Measurements from ENCODE around the gene ABCG1.
"Not testable (repeated sequence)": the region's sequence is repeated elsewhere in the genome, so short reads cannot be mapped to it uniquely, and the experiment has no call there.

The ABCG1 gene

GRCh38 chr21:42289926-42290325 is 71.0 kb downstream of the ABCG1 start:
- no peak for DNase-seq (ENCODE audit: low read depth, low spot score)

GRCh38 chr21:42290505-42290904 is 71.6 kb downstream of the ABCG1 start:
- no peak for DNase-seq (ENCODE audit: low read depth, low spot score)

- no peak for DNase-seq (ENCODE audit: low read depth, low spot score)
Measured at GRCh38 chr21:42291003-42291750, 72.2 kb downstream of the ABCG1 start.

GRCh38 chr21:42291751-42292562 is 73.0 kb downstream of the ABCG1 start:
- no peak for DNase-seq (ENCODE audit: low read depth, low spot score)

GRCh38 chr21:42292563-42293142 is 73.7 kb downstream of the ABCG1 start:
- DNase-seq (ENCODE audit: low read depth, low spot score) = not testable (repeated sequence)

- DNase-seq (ENCODE audit: low read depth, low spot score) = no peak
Measured at GRCh38 chr21:42293649-42294272, 74.8 kb downstream of the ABCG1 start.

GRCh38 chr21:42294273-42294880 is 75.4 kb downstream of the ABCG1 start:
- no peak for DNase-seq (ENCODE audit: low read depth, low spot score)

GRCh38 chr21:42295845-42296244 is 76.9 kb downstream of the ABCG1 start:
- no peak for DNase-seq (ENCODE audit: low read depth, low spot score)

- DNase-seq (ENCODE audit: low read depth, low spot score) = no peak
Measured at GRCh38 chr21:42296501-42296900, 77.6 kb downstream of the ABCG1 start.

GRCh38 chr21:42297377-42297776 is 78.4 kb downstream of the ABCG1 start:
- no peak for DNase-seq (ENCODE audit: low read depth, low spot score)

GRCh38 chr21:42298237-42298636 is 79.3 kb downstream of the ABCG1 start:
- no peak for DNase-seq (ENCODE audit: low read depth, low spot score)

GRCh38 chr21:42298657-42299056 is 79.7 kb downstream of the ABCG1 start:
- DNase-seq (ENCODE audit: low read depth, low spot score) = no peak

- DNase-seq (ENCODE audit: low read depth, low spot score) = no peak
Measured at GRCh38 chr21:42299324-42300044, 80.5 kb downstream of the ABCG1 start.

GRCh38 chr21:42300045-42300583 is 81.2 kb downstream of the ABCG1 start:
- DNase-seq (ENCODE audit: low read depth, low spot score) = no peak

GRCh38 chr21:42300956-42301355 is 82.0 kb downstream of the ABCG1 start:
- DNase-seq (ENCODE audit: low read depth, low spot score) = no peak

- no peak for DNase-seq (ENCODE audit: low read depth, low spot score)
Measured at GRCh38 chr21:42301371-42302075, 82.6 kb downstream of the ABCG1 start.

GRCh38 chr21:42302076-42302650 is 83.2 kb downstream of the ABCG1 start:
- no peak for DNase-seq (ENCODE audit: low read depth, low spot score)

GRCh38 chr21:42302794-42303193 is 83.9 kb downstream of the ABCG1 start:
- DNase-seq (ENCODE audit: low read depth, low spot score) = no peak

GRCh38 chr21:42303443-42303842 is 84.5 kb downstream of the ABCG1 start:
- no peak for DNase-seq (ENCODE audit: low read depth, low spot score)

Measured in brain pericyte (primary cell).